ENCODE measurements around the gene NDUFA7.

NDUFA7 gene

GRCh38 chr19:8321067-8321985 lies at the start of gene NDUFA7, which contains the start of gene RPS28:
Gene NDUFA7, minus strand, starts transcription at chr19:8321375. Its CDS starts 17 bp downstream, at chr19:8321358.
Gene RPS28, plus strand, starts transcription at chr19:8321496. Its CDS starts 35 bp downstream, at chr19:8321531.
- Histone ChIP-seq H3K4me3 (peak within 1 kb of the TSS; percentile 98), H3K9me3 (no peaks in the 10 kb centered on the region), H3K36me3 (replicated peaks) (peaks cover 53% of the 10 kb centered on the region), H3K27me3 (ENCODE audit: low read depth) (no peaks in the 10 kb centered on the region), H3K4me1 (peaks cover 23% of the 10 kb centered on the region)
- in situ Hi-C loops (cut with MboI; ENCODE audit: low sequenced_read_pairs) = no loop called here
- peak; percentile 88 to 96 for DNase-seq (ENCODE audit: low spot score in 2 of 2)

- in situ Hi-C loops (cut with MboI; ENCODE audit: low sequenced_read_pairs) = no loop called here
- H3K9me3 ChIP-seq = no peaks in the 10 kb centered on the region
- peaks cover 3% of the 10 kb centered on the region; the same call in 1 of the 2 replicates for H3K27me3 ChIP-seq (ENCODE audit: low read depth)
- no peaks in the 10 kb centered on the region for H3K36me3 ChIP-seq (replicated peaks)
- peaks cover 16% of the 10 kb centered on the region for H3K4me1 ChIP-seq
- DNase-seq (ENCODE audit: low spot score in 2 of 2) = no peak
- no peak overlapping the region for H3K4me3 ChIP-seq
These were observed 49.2 kb upstream of the NDUFA7 start for GRCh38 chr19:8370176-8371010.

- Histone ChIP-seq H3K9me3 (peaks cover 2% of the 10 kb centered on the region; the same call in 1 of the 2 replicates), H3K36me3 (replicated peaks) (no peaks in the 10 kb centered on the region), H3K4me1 (peaks cover 16% of the 10 kb centered on the region), H3K27me3 (ENCODE audit: low read depth) (peaks cover 22% of the 10 kb centered on the region), H3K4me3 (no peak overlapping the region)
- in situ Hi-C loops (cut with MboI; ENCODE audit: low sequenced_read_pairs) = no loop called here
- DNase-seq (ENCODE audit: low spot score in 2 of 2) = peak; percentile 47 to 87
These were observed 46.3 kb upstream of the NDUFA7 start for GRCh38 chr19:8367327-8368001.

GRCh38 chr19:8366961-8367326 lies 45.8 kb upstream of the NDUFA7 start:
- Histone ChIP-seq H3K27me3 (ENCODE audit: low read depth) (peaks cover 22% of the 10 kb centered on the region), H3K36me3 (replicated peaks) (no peaks in the 10 kb centered on the region), H3K9me3 (peaks cover 2% of the 10 kb centered on the region; the same call in 1 of the 2 replicates), H3K4me1 (peaks cover 16% of the 10 kb centered on the region), H3K4me3 (no peak overlapping the region)
- no peak for DNase-seq (ENCODE audit: low spot score in 2 of 2)
- in situ Hi-C loops (cut with MboI; ENCODE audit: low sequenced_read_pairs) = no loop called here

GRCh38 chr19:8366121-8366581 lies 45.0 kb upstream of the NDUFA7 start:
- peaks cover 22% of the 10 kb centered on the region for H3K27me3 ChIP-seq (ENCODE audit: low read depth)
- no peak overlapping the region for H3K4me3 ChIP-seq
- H3K36me3 ChIP-seq (replicated peaks) = no peaks in the 10 kb centered on the region
- in situ Hi-C loops (cut with MboI; ENCODE audit: low sequenced_read_pairs) = no loop called here
- peaks cover 2% of the 10 kb centered on the region; the same call in 1 of the 2 replicates for H3K9me3 ChIP-seq
- peaks cover 16% of the 10 kb centered on the region for H3K4me1 ChIP-seq
- no peak for DNase-seq (ENCODE audit: low spot score in 2 of 2)

GRCh38 chr19:8363803-8364771 lies 42.9 kb upstream of the NDUFA7 start, which contains the start of gene ANGPTL4:
Gene ANGPTL4, plus strand, starts transcription at chr19:8364155. Its CDS starts 167 bp downstream, at chr19:8364322.
- Histone ChIP-seq H3K27me3 (ENCODE audit: low read depth) (peaks cover 22% of the 10 kb centered on the region), H3K9me3 (peaks cover 2% of the 10 kb centered on the region; the same call in 1 of the 2 replicates), H3K36me3 (replicated peaks) (no peaks in the 10 kb centered on the region), H3K4me1 (peaks cover 16% of the 10 kb centered on the region), H3K4me3 (peak within 1 kb of the TSS; percentile 38)
- DNase-seq (ENCODE audit: low spot score in 2 of 2) = peak in 1 of 2 experiments; percentile 68
- in situ Hi-C loops (cut with MboI; ENCODE audit: low sequenced_read_pairs) = no loop called here

GRCh38 chr19:8361921-8362793 lies 41.0 kb upstream of the NDUFA7 start:
- H3K27me3 ChIP-seq (ENCODE audit: low read depth) = peaks cover 22% of the 10 kb centered on the region
- in situ Hi-C loops (cut with MboI; ENCODE audit: low sequenced_read_pairs) = no loop called here
- no peak for DNase-seq (ENCODE audit: low spot score in 2 of 2)

GRCh38 chr19:8360196-8360595 lies 39.0 kb upstream of the NDUFA7 start:
- in situ Hi-C loops (cut with MboI; ENCODE audit: low sequenced_read_pairs) = no loop called here
- no peak for DNase-seq (ENCODE audit: low spot score in 2 of 2)

More at GRCh38 chr19:8361921-8362793, 41.0 kb upstream of the NDUFA7 start:
- no peak overlapping the region for H3K4me3 ChIP-seq
- peaks cover 2% of the 10 kb centered on the region; the same call in 1 of the 2 replicates for H3K9me3 ChIP-seq
- no peaks in the 10 kb centered on the region for H3K36me3 ChIP-seq (replicated peaks)
- peaks cover 6% of the 10 kb centered on the region for H3K4me1 ChIP-seq

GRCh38 chr19:8358948-8359347 lies 37.8 kb upstream of the NDUFA7 start:
- no peaks in the 10 kb centered on the region for H3K36me3 ChIP-seq (replicated peaks)
- H3K4me3 ChIP-seq = no peak overlapping the region
- H3K9me3 ChIP-seq = peaks cover 2% of the 10 kb centered on the region; the same call in 1 of the 2 replicates
- H3K4me1 ChIP-seq = peaks cover 3% of the 10 kb centered on the region
- in situ Hi-C loops (cut with MboI; ENCODE audit: low sequenced_read_pairs) = no loop called here
- DNase-seq (ENCODE audit: low spot score in 2 of 2) = no peak
- peaks cover 7% of the 10 kb centered on the region for H3K27me3 ChIP-seq (ENCODE audit: low read depth)

More at GRCh38 chr19:8360196-8360595, 39.0 kb upstream of the NDUFA7 start:
- Histone ChIP-seq H3K9me3 (peaks cover 2% of the 10 kb centered on the region; the same call in 1 of the 2 replicates), H3K36me3 (replicated peaks) (no peaks in the 10 kb centered on the region), H3K4me3 (no peak overlapping the region), H3K27me3 (ENCODE audit: low read depth) (peaks cover 19% of the 10 kb centered on the region), H3K4me1 (peaks cover 3% of the 10 kb centered on the region)

GRCh38 chr19:8357007-8357521 lies 35.9 kb upstream of the NDUFA7 start:
- H3K4me3 ChIP-seq = no peak overlapping the region
- peaks cover 10% of the 10 kb centered on the region for H3K4me1 ChIP-seq
- no peaks in the 10 kb centered on the region for H3K27me3 ChIP-seq (ENCODE audit: low read depth)
- no peaks in the 10 kb centered on the region for H3K36me3 ChIP-seq (replicated peaks)
- no peak for DNase-seq (ENCODE audit: low spot score in 2 of 2)
- in situ Hi-C loops (cut with MboI; ENCODE audit: low sequenced_read_pairs) = no loop called here
- H3K9me3 ChIP-seq = no peaks in the 10 kb centered on the region

GRCh38 chr19:8355631-8356402 lies 34.6 kb upstream of the NDUFA7 start:
- DNase-seq (ENCODE audit: low spot score in 2 of 2) = no peak
- Histone ChIP-seq H3K4me3 (no peak overlapping the region), H3K4me1 (peaks cover 10% of the 10 kb centered on the region), H3K27me3 (ENCODE audit: low read depth) (no peaks in the 10 kb centered on the region), H3K36me3 (replicated peaks) (no peaks in the 10 kb centered on the region), H3K9me3 (no peaks in the 10 kb centered on the region)
- in situ Hi-C loops (cut with MboI; ENCODE audit: low sequenced_read_pairs) = no loop called here
